ENCODE data around the gene CCNYL1.

Gene CCNYL1

GRCh38 chr2:207710814-207711740, at the start of gene CCNYL1:
CCNYL1 (plus strand) TSS chr2:207711640; CDS start chr2:207711897, 257 bp downstream.
- H3K27ac Mint-ChIP-seq, result peak within 1 kb of the TSS; percentile 86

GRCh38 chr2:207662203-207662602, 49.2 kb upstream of the CCNYL1 start:
- Mint-ChIP-seq H3K27ac (no peak overlapping the region), H3K36me3 (ENCODE audit: low read depth) (no peaks in the 10 kb centered on the region), H3K27me3 (ENCODE audit: low read depth) (no peaks in the 10 kb centered on the region), H3K4me3 (no peak overlapping the region), H3K4me1 (ENCODE audit: low read depth) (no peaks in the 10 kb centered on the region), H3K9me3 (no peaks in the 10 kb centered on the region)

More at GRCh38 chr2:207710814-207711740, at the start of gene CCNYL1:
- peaks cover 11% of the 10 kb centered on the region for H3K4me1 Mint-ChIP-seq (ENCODE audit: low read depth)
- no peaks in the 10 kb centered on the region for H3K27me3 Mint-ChIP-seq (ENCODE audit: low read depth)
- H3K4me3 Mint-ChIP-seq, result peak within 1 kb of the TSS; percentile 96
- no peaks in the 10 kb centered on the region for H3K9me3 Mint-ChIP-seq
- peaks cover 3% of the 10 kb centered on the region for H3K36me3 Mint-ChIP-seq (ENCODE audit: low read depth)

- H3K9me3 Mint-ChIP-seq, result no peaks in the 10 kb centered on the region
- no peak overlapping the region for H3K4me3 Mint-ChIP-seq
- no peak overlapping the region for H3K27ac Mint-ChIP-seq
- H3K4me1 Mint-ChIP-seq (ENCODE audit: low read depth), result no peaks in the 10 kb centered on the region
- no peaks in the 10 kb centered on the region for H3K27me3 Mint-ChIP-seq (ENCODE audit: low read depth)
- H3K36me3 Mint-ChIP-seq (ENCODE audit: low read depth), result no peaks in the 10 kb centered on the region
These were observed 47.4 kb upstream of the CCNYL1 start for GRCh38 chr2:207663870-207664545.

- Mint-ChIP-seq H3K9me3 (no peaks in the 10 kb centered on the region), H3K4me3 (no peak overlapping the region), H3K4me1 (ENCODE audit: low read depth) (no peaks in the 10 kb centered on the region), H3K36me3 (ENCODE audit: low read depth) (no peaks in the 10 kb centered on the region), H3K27me3 (ENCODE audit: low read depth) (no peaks in the 10 kb centered on the region), H3K27ac (no peak overlapping the region)
These were observed 40.6 kb upstream of the CCNYL1 start for GRCh38 chr2:207670887-207671286.

- Mint-ChIP-seq H3K4me1 (ENCODE audit: low read depth) (no peaks in the 10 kb centered on the region), H3K36me3 (ENCODE audit: low read depth) (no peaks in the 10 kb centered on the region), H3K9me3 (no peaks in the 10 kb centered on the region), H3K27ac (no peak overlapping the region), H3K4me3 (no peak overlapping the region), H3K27me3 (ENCODE audit: low read depth) (no peaks in the 10 kb centered on the region)
These were observed 38.0 kb upstream of the CCNYL1 start for GRCh38 chr2:207673431-207673830.

GRCh38 chr2:207674266-207674774, 37.1 kb upstream of the CCNYL1 start:
- Mint-ChIP-seq H3K27ac (no peak overlapping the region), H3K27me3 (ENCODE audit: low read depth) (no peaks in the 10 kb centered on the region), H3K9me3 (no peaks in the 10 kb centered on the region), H3K36me3 (ENCODE audit: low read depth) (no peaks in the 10 kb centered on the region), H3K4me3 (no peak overlapping the region), H3K4me1 (ENCODE audit: low read depth) (no peaks in the 10 kb centered on the region)

- H3K27me3 Mint-ChIP-seq (ENCODE audit: low read depth), result peaks cover 3% of the 10 kb centered on the region
- no peak overlapping the region for H3K27ac Mint-ChIP-seq
- H3K9me3 Mint-ChIP-seq, result no peaks in the 10 kb centered on the region
- no peaks in the 10 kb centered on the region for H3K4me1 Mint-ChIP-seq (ENCODE audit: low read depth)
- no peaks in the 10 kb centered on the region for H3K36me3 Mint-ChIP-seq (ENCODE audit: low read depth)
- no peak overlapping the region for H3K4me3 Mint-ChIP-seq
These were observed 36.6 kb upstream of the CCNYL1 start for GRCh38 chr2:207674826-207675225.

GRCh38 chr2:207676827-207677354, 34.5 kb upstream of the CCNYL1 start:
- Mint-ChIP-seq H3K27ac (no peak overlapping the region), H3K36me3 (ENCODE audit: low read depth) (no peaks in the 10 kb centered on the region), H3K4me3 (no peak overlapping the region), H3K4me1 (ENCODE audit: low read depth) (no peaks in the 10 kb centered on the region), H3K9me3 (no peaks in the 10 kb centered on the region), H3K27me3 (ENCODE audit: low read depth) (peaks cover 3% of the 10 kb centered on the region)

GRCh38 chr2:207681431-207681830, 30.0 kb upstream of the CCNYL1 start:
- no peak overlapping the region for H3K27ac Mint-ChIP-seq
- H3K36me3 Mint-ChIP-seq (ENCODE audit: low read depth), result no peaks in the 10 kb centered on the region
- no peak overlapping the region for H3K4me3 Mint-ChIP-seq
- H3K4me1 Mint-ChIP-seq (ENCODE audit: low read depth), result no peaks in the 10 kb centered on the region
- H3K9me3 Mint-ChIP-seq, result no peaks in the 10 kb centered on the region
- H3K27me3 Mint-ChIP-seq (ENCODE audit: low read depth), result peaks cover 10% of the 10 kb centered on the region

- Mint-ChIP-seq H3K4me3 (no peak overlapping the region), H3K27me3 (ENCODE audit: low read depth) (peaks cover 10% of the 10 kb centered on the region), H3K27ac (no peak overlapping the region), H3K9me3 (no peaks in the 10 kb centered on the region), H3K36me3 (ENCODE audit: low read depth) (no peaks in the 10 kb centered on the region), H3K4me1 (ENCODE audit: low read depth) (no peaks in the 10 kb centered on the region)
These were observed 28.9 kb upstream of the CCNYL1 start for GRCh38 chr2:207682557-207682956.

- Mint-ChIP-seq H3K4me1 (ENCODE audit: low read depth) (peaks cover 2% of the 10 kb centered on the region), H3K27me3 (ENCODE audit: low read depth) (peaks cover 10% of the 10 kb centered on the region), H3K36me3 (ENCODE audit: low read depth) (no peaks in the 10 kb centered on the region), H3K4me3 (no peak overlapping the region), H3K27ac (no peak overlapping the region), H3K9me3 (no peaks in the 10 kb centered on the region)
These were observed 28.0 kb upstream of the CCNYL1 start for GRCh38 chr2:207683438-207683837.

- peaks cover 10% of the 10 kb centered on the region for H3K27me3 Mint-ChIP-seq (ENCODE audit: low read depth)
- H3K4me3 Mint-ChIP-seq, result no peak overlapping the region
- no peak overlapping the region for H3K27ac Mint-ChIP-seq
- H3K9me3 Mint-ChIP-seq, result no peaks in the 10 kb centered on the region
- no peaks in the 10 kb centered on the region for H3K36me3 Mint-ChIP-seq (ENCODE audit: low read depth)
- H3K4me1 Mint-ChIP-seq (ENCODE audit: low read depth), result peaks cover 3% of the 10 kb centered on the region
These were observed 27.4 kb upstream of the CCNYL1 start for GRCh38 chr2:207683879-207684627.

GRCh38 chr2:207686812-207687211, 24.6 kb upstream of the CCNYL1 start:
- Mint-ChIP-seq H3K27ac (no peak overlapping the region), H3K4me3 (no peak overlapping the region), H3K9me3 (no peaks in the 10 kb centered on the region), H3K27me3 (ENCODE audit: low read depth) (peaks cover 7% of the 10 kb centered on the region), H3K36me3 (ENCODE audit: low read depth) (no peaks in the 10 kb centered on the region), H3K4me1 (ENCODE audit: low read depth) (peaks cover 3% of the 10 kb centered on the region)

GRCh38 chr2:207688597-207688996, 22.8 kb upstream of the CCNYL1 start:
- H3K4me1 Mint-ChIP-seq (ENCODE audit: low read depth), result peaks cover 6% of the 10 kb centered on the region
- H3K9me3 Mint-ChIP-seq, result no peaks in the 10 kb centered on the region
- H3K27ac Mint-ChIP-seq, result no peak overlapping the region
- no peaks in the 10 kb centered on the region for H3K36me3 Mint-ChIP-seq (ENCODE audit: low read depth)
- peaks cover 8% of the 10 kb centered on the region for H3K27me3 Mint-ChIP-seq (ENCODE audit: low read depth)
- no peak overlapping the region for H3K4me3 Mint-ChIP-seq
